Measurements from ENCODE around the gene COG6. TPM values are rescaled to one million over a fixed set of nuclear protein-coding genes. Genes with fewer than 3 reads are reported as not detected.
A peak's percentile ranks its signal among the peaks of the same experiment; 100 is the strongest.

Gene COG6
- total and polyA plus RNA-seq, 2 of the 4 experiments (the other 2 are of a cell fraction), result 22.8 to 37.5 TPM

- POLR2A ChIA-PET (ENCODE audit: unreplicated experiment), result no interaction called here
- H2AFZ ChIP-seq (replicated peaks; ENCODE audit: low read length, poor library complexity), result peak overlapping the region; percentile 97
- peak overlapping the region; percentile 42; a peak in 2 of 4 replicates for H4K8ac ChIP-seq (ENCODE audit: low read depth in 2 of 2, low read length in 2 of 2)
- H3K23ac ChIP-seq (ENCODE audit: low read depth, low read length), result peak overlapping the region; percentile 88
- H3K27ac ChIP-seq (ENCODE audit: insufficient read depth, low read length), result peak overlapping the region; percentile 21
- ATAC-seq (ENCODE audit: low read depth) (0 out of 2 replicates have a peak, but pooled peaks have one; percentile 2), DNase-seq (peak; percentile 5)
- peak overlapping the region; percentile 47; the same call in 1 of the 2 replicates for H3K56ac ChIP-seq (ENCODE audit: extremely low read depth, insufficient read depth, low read length)
- H2AK5ac ChIP-seq (ENCODE audit: low read depth, low read length), result no peak overlapping the region
- in situ Hi-C loops (cut with MboI; ENCODE audit: low sequenced_read_pairs), result no loop called here
- no peak overlapping the region for H2BK15ac ChIP-seq (ENCODE audit: low read depth, low read length)
- no TSS peak for BruUV-seq (replicated peaks)
- H3K4me2 ChIP-seq (ENCODE audit: low read depth, low read length), result peak overlapping the region; percentile 100
- H3K79me1 ChIP-seq (ENCODE audit: low read depth in 1 of 2, low read length in 2 of 2), result peaks cover 7 to 19% of the 10 kb centered on the region in 2 experiments; a peak in 3 of 4 replicates
- intact Hi-C loops (cut with micrococcal nuclease), result no loop called here
- no peak overlapping the region for H3K18ac ChIP-seq (ENCODE audit: low read depth, low read length)
- TF ChIP-seq RCOR1 (IDR thresholded peaks at IDR 0.05; ENCODE audit: insufficient replicate concordance, low read length) (no peak), SMC3 (IDR thresholded peaks at IDR 0.05; ENCODE audit: low read depth, low read length) (no peak), CHD1 (IDR thresholded peaks at IDR 0.05; ENCODE audit: low read depth, low read length) (no peak), BHLHE40 (IDR thresholded peaks at IDR 0.05; ENCODE audit: low read depth, low read length) (no peak), NFE2L2 (IDR thresholded peaks at IDR 0.05; ENCODE audit: low read depth, low read length) (no peak)
- H3K27me3 ChIP-seq (ENCODE audit: control insufficient read depth, insufficient read depth, low read length), result no peaks in the 10 kb centered on the region
- H3K9me3 ChIP-seq (ENCODE audit: control insufficient read depth, insufficient read depth, low read length), result no peaks in the 10 kb centered on the region
- WGBS, 2 experiments (ENCODE audit: extremely low coverage in 2 of 2, insufficient read length in 1 of 2), result no CpG with 5 or more reads among the region's 7 CpGs
- no peak overlapping the region for H2BK120ac ChIP-seq (ENCODE audit: low read depth, low read length)
- no peak overlapping the region for H2BK5ac ChIP-seq (ENCODE audit: low read depth, low read length, poor library complexity, severe bottlenecking)
- H4K5ac ChIP-seq (ENCODE audit: low read depth, low read length), result peak overlapping the region; percentile 40; the same call in 1 of the 2 replicates
- peaks cover 3% of the 10 kb centered on the region; the same call in 1 of the 2 replicates for H3K9me1 ChIP-seq (ENCODE audit: insufficient read depth, low read length)
- no peak overlapping the region for H2BK20ac ChIP-seq (ENCODE audit: low read depth, low read length)
- dilution Hi-C loops (cut with HindIII; ENCODE audit: low sequenced_read_pairs, unreplicated experiment), result no loop called here
- no peaks in the 10 kb centered on the region for H4K20me1 ChIP-seq (ENCODE audit: insufficient read depth, low read length)
- CTCF ChIA-PET, result no interaction called here
- no peaks in the 10 kb centered on the region for H3K36me3 ChIP-seq (ENCODE audit: control insufficient read depth, insufficient read depth, low read length)
- H4K91ac ChIP-seq (ENCODE audit: insufficient read depth, low read depth, low read length), result no peak overlapping the region
- H2AK9ac ChIP-seq (replicated peaks; ENCODE audit: low read depth, low read length, poor library complexity), result peak overlapping the region; percentile 29
- peaks cover 2% of the 10 kb centered on the region; the same call in 1 of the 2 replicates for H3K4me1 ChIP-seq (ENCODE audit: control insufficient read depth, insufficient read depth, low read length)
- H3K4ac ChIP-seq (ENCODE audit: low read depth, low read length), result peak overlapping the region; percentile 83; the same call in 1 of the 2 replicates
- peak overlapping the region; percentile 92 for H3K9ac ChIP-seq (ENCODE audit: low read depth, low read length)
- peak overlapping the region; percentile 66; the same call in 1 of the 2 replicates for H3K14ac ChIP-seq (replicated peaks; ENCODE audit: low read depth, low read length)
- H3K4me3 ChIP-seq (ENCODE audit: insufficient read depth, low read depth, low read length), result peak overlapping the region; percentile 95
Observed at GRCh38 chr13:39656325-39656677, 839 bp downstream of the COG6 start.

Measured in IMR-90 (cell line).